ENCODE measurements around the gene LAMA3. TPM values are rescaled to one million over a fixed set of nuclear protein-coding genes. Genes with fewer than 3 reads are reported as not detected.

Gene LAMA3
- total RNA-seq, 1 experiment from 2014 or later: 207 TPM

DNA sequence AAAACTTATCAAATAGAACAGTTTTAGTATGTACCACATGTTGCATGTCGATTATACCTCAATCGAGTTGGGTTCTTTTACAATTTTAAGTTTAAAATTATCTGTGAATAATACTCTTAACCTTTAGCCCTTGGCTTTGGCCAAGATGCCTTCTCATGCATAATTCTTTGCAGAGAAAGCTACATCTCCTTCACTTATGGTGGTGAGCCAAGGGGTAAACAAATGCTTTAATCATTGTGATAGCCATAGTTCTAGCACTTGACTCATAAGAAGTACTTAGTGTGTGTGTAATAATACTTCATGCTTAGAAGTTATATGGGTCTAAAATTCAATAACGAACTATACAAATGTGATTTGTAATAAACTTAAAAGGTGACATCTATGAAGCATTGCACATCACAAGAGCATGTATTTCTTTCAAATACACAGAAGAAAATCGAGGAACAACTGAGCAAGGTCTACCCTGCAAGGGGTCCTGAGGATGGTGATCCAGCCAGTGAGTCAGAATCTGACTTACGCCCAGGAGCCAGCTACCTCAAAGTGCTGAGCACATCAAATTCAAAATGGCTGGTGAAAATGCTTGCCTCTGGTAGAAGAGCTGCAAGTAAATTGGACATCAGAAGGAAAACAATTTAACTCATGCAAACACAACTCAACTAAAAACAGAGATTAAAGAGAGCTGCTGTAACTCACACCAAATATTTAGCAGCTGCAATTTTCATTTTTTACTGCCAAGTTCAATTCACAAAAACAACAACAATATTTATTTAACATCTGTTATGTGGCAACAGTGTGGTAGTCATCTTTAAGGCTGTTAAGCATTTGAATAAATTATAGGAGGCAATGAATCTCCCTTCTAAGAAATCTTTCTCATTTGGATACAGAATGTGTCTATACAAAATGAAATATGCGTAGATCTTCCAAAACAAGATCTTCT is 301.5 kb downstream of the LAMA3 start:
- DNase-seq: no peak
- no TSS peak for BruUV-seq (replicated peaks)
- Mint-ChIP-seq H3K4me3 (ENCODE audit: low read depth, unreplicated experiment) (no peak overlapping the region), H3K36me3 (ENCODE audit: insufficient read depth, unreplicated experiment) (no peaks in the 10 kb centered on the region), H3K27me3 (ENCODE audit: unreplicated experiment) (no peaks in the 10 kb centered on the region), H3K9me3 (ENCODE audit: low read depth, unreplicated experiment) (peaks cover 3% of the 10 kb centered on the region), H3K27ac (ENCODE audit: unreplicated experiment) (no peak overlapping the region), H3K4me1 (ENCODE audit: low read depth, unreplicated experiment) (peaks cover 40% of the 10 kb centered on the region)
- TF ChIP-seq, protein P1, sequence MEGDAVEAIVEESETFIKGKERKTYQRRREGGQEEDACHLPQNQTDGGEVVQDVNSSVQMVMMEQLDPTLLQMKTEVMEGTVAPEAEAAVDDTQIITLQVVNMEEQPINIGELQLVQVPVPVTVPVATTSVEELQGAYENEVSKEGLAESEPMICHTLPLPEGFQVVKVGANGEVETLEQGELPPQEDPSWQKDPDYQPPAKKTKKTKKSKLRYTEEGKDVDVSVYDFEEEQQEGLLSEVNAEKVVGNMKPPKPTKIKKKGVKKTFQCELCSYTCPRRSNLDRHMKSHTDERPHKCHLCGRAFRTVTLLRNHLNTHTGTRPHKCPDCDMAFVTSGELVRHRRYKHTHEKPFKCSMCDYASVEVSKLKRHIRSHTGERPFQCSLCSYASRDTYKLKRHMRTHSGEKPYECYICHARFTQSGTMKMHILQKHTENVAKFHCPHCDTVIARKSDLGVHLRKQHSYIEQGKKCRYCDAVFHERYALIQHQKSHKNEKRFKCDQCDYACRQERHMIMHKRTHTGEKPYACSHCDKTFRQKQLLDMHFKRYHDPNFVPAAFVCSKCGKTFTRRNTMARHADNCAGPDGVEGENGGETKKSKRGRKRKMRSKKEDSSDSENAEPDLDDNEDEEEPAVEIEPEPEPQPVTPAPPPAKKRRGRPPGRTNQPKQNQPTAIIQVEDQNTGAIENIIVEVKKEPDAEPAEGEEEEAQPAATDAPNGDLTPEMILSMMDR (IDR thresholded peaks at IDR 0.05; ENCODE audit: unreplicated experiment): no peak
- intact Hi-C loops (cut with micrococcal nuclease; ENCODE audit: unreplicated experiment): loop anchor here (10.0 kb wide), 1 partner anchor 166 kb away; no protein-coding TSS in a partner anchor
- CTCF ChIA-PET: interaction anchor here (0.6 kb wide), 1 partner anchor 318 kb away, joined by 4 read pairs; no protein-coding TSS in a partner anchor

DNA sequence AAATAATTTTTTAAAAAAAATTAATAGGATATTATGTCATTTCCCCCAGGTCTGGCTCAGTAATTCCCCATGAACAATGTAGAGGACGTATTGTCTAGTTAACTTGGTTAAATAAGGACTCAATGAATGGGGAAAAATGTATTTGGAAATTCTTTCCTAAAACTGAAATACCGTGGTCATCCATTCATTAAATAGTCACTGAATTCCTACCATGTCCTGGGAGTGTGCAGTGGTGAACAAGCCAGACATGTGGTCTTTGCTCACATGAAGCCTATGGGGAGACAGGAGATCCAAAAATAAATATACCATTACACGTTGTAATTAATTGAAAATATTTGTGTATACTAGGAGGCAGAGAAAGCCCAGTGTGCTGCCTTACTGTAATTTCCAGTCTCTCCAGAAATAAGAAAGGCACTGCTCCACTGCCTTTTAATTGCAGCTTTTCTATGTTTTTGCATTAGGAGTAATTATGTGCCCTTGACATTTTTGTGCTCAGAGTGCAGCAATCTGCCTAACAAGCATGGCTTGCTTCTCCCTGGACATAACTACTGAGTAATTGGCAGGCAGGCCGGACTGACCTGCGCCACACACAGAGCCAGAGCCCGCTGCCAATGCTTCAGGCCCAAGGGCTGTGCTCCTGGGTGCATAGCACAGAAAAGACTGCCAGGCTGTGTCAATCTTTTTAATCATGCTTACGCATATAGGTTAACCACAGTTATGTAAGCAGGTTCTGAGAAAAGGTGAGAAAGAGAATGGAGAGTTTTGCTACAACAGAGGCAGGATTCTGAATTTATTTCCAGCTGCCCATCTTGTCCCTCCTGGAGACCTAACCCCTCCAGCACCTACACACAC is 303.1 kb downstream of the LAMA3 start:
- Mint-ChIP-seq H3K4me3 (ENCODE audit: low read depth, unreplicated experiment) (no peak overlapping the region), H3K9me3 (ENCODE audit: low read depth, unreplicated experiment) (no peaks in the 10 kb centered on the region), H3K27ac (ENCODE audit: unreplicated experiment) (no peak overlapping the region), H3K4me1 (ENCODE audit: low read depth, unreplicated experiment) (peaks cover 34% of the 10 kb centered on the region), H3K27me3 (ENCODE audit: unreplicated experiment) (no peaks in the 10 kb centered on the region), H3K36me3 (ENCODE audit: insufficient read depth, unreplicated experiment) (no peaks in the 10 kb centered on the region)
- no TSS peak for BruUV-seq (replicated peaks)
- CTCF ChIA-PET: no interaction called here
- intact Hi-C loops (cut with micrococcal nuclease; ENCODE audit: unreplicated experiment): loop anchor here (10.0 kb wide), 1 partner anchor 168 kb away; no protein-coding TSS in a partner anchor
- TF ChIP-seq, protein P1 (IDR thresholded peaks at IDR 0.05; ENCODE audit: unreplicated experiment): no peak
- DNase-seq: peak; percentile 37

DNA sequence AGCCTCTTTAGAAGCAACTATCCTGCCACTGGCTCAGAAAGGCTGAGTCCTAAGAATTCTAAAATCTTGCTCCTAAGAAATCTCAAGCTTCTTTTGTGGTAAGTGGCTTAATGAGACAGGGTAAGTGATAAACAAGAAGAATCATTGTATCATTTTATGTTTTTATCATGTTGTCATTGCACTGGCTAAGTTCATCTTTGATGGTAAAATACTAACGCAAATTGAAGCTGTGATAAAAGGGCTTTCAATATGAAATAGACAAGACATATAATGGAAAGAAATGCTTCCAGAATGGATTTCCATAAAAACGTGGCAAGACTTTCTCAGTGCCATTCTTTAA is 303.7 kb downstream of the LAMA3 start:
- intact Hi-C loops (cut with micrococcal nuclease; ENCODE audit: unreplicated experiment): loop anchor here (10.0 kb wide), 1 partner anchor 168 kb away; no protein-coding TSS in a partner anchor
- H3K36me3 Mint-ChIP-seq (ENCODE audit: insufficient read depth, unreplicated experiment): no peaks in the 10 kb centered on the region

DNA sequence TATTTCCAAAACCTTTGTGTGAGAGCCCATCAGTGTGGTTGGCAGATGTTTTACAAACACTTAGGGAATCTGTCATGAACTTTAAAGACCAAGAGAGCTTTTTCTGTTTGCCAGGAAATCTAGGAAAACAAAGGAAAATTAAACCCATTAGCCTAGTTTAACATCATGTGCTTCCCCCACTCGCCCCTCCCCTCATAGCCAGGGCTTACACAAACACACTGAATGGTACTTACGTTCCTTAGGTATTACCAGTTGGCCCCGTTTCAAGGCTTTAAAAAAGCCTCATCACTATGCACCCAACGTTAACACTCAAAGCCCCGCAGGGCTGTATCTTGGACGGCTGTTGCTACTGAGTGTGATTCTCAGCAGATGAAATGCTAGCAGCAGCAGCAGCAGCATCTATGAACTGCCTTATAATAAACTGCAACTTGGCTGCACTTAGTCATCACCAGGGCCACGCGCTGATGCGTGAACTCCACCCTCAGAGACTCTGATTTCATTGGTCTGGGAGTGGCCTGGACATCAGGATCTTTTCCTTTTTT is 305.2 kb downstream of the LAMA3 start:
- CTCF ChIA-PET: no interaction called here
- intact Hi-C loops (cut with micrococcal nuclease; ENCODE audit: unreplicated experiment): loop anchor here (10.0 kb wide), 1 partner anchor 170 kb away; no protein-coding TSS in a partner anchor
- H3K4me3 Mint-ChIP-seq (ENCODE audit: low read depth, unreplicated experiment): peak overlapping the region; percentile 48
- BruUV-seq (replicated peaks): no TSS peak
- no peak overlapping the region for H3K27ac Mint-ChIP-seq (ENCODE audit: unreplicated experiment)
- H3K9me3 Mint-ChIP-seq (ENCODE audit: low read depth, unreplicated experiment): no peaks in the 10 kb centered on the region
- TF ChIP-seq, protein P1 (IDR thresholded peaks at IDR 0.05; ENCODE audit: unreplicated experiment): no peak
- DNase-seq: peak; percentile 47
- H3K27me3 Mint-ChIP-seq (ENCODE audit: unreplicated experiment): no peaks in the 10 kb centered on the region
- H3K4me1 Mint-ChIP-seq (ENCODE audit: low read depth, unreplicated experiment): peaks cover 46% of the 10 kb centered on the region
- no peaks in the 10 kb centered on the region for H3K36me3 Mint-ChIP-seq (ENCODE audit: insufficient read depth, unreplicated experiment)

More for the DNA sequence above, 303.7 kb downstream of the LAMA3 start:
- Mint-ChIP-seq H3K27me3 (ENCODE audit: unreplicated experiment) (no peaks in the 10 kb centered on the region), H3K27ac (ENCODE audit: unreplicated experiment) (no peak overlapping the region), H3K9me3 (ENCODE audit: low read depth, unreplicated experiment) (no peaks in the 10 kb centered on the region), H3K4me3 (ENCODE audit: low read depth, unreplicated experiment) (no peak overlapping the region), H3K4me1 (ENCODE audit: low read depth, unreplicated experiment) (peaks cover 36% of the 10 kb centered on the region)
- DNase-seq: no peak
- TF ChIP-seq, protein P1 (IDR thresholded peaks at IDR 0.05; ENCODE audit: unreplicated experiment): no peak
- no TSS peak for BruUV-seq (replicated peaks)
- CTCF ChIA-PET: no interaction called here
